Retinal pigment epithelial cell (primary cell): ENCODE measurements around the gene KEL.

Experiments used
- DNase-seq: peaks from one replicate; pipeline ENCODE4 v3.0.0-alpha.2; 2010; ENCODE audit warnings: low read depth
- H3K4me3 ChIP-seq: 2 replicates; pipeline ENCODE4 v1.5.1; 2011; ENCODE audit warnings: mild to moderate bottlenecking, low read length, control low read depth, moderate library complexity
- TF ChIP-seq, protein P1 (sequence below): conservative IDR thresholded peaks from 2 replicates; pipeline ENCODE4 v1.5.1; 2011; ENCODE audit warnings: low read depth, low read length, control low read depth, inconsistent platforms

The KEL gene

DNA sequence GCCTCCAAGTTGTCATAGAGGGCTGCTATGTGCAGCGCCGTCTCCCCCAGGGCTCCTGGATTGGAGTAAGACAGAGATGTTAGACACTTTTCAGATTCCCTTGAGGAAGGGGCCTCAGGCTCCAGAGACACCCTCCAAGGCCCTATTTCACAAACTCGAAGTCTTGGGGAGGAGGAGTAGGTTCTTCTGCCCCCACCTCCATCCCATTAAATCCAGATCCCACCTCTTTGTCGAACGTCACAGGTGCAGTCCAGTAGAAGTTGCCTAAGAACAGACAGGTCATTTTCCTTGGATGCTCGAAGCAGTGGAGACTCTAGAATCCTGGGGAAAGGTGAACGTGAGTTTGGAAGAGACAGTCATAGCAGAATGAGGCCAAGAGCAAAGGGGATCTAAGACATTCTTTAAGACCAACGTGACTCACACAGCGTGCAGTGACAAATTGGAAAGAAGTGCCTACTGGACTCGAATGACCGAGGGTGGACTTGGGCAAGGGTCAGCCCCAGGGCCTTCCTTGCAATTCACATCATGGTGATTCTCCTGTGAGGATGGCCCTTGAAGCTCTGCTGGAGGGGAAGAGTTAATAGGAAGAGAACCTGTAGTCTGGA is 31.9 kb downstream of the KEL start:
- DNase-seq = no peak
- TF ChIP-seq, protein P1, sequence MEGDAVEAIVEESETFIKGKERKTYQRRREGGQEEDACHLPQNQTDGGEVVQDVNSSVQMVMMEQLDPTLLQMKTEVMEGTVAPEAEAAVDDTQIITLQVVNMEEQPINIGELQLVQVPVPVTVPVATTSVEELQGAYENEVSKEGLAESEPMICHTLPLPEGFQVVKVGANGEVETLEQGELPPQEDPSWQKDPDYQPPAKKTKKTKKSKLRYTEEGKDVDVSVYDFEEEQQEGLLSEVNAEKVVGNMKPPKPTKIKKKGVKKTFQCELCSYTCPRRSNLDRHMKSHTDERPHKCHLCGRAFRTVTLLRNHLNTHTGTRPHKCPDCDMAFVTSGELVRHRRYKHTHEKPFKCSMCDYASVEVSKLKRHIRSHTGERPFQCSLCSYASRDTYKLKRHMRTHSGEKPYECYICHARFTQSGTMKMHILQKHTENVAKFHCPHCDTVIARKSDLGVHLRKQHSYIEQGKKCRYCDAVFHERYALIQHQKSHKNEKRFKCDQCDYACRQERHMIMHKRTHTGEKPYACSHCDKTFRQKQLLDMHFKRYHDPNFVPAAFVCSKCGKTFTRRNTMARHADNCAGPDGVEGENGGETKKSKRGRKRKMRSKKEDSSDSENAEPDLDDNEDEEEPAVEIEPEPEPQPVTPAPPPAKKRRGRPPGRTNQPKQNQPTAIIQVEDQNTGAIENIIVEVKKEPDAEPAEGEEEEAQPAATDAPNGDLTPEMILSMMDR = no peak

GRCh38 chr7:142927949-142928348 is 34.2 kb downstream of the KEL start:
- TF ChIP-seq, protein P1 = no peak
- no peak for DNase-seq
- no peak overlapping the region for H3K4me3 ChIP-seq

More for the DNA sequence above, 31.9 kb downstream of the KEL start:
- H3K4me3 ChIP-seq = no peak overlapping the region

DNA sequence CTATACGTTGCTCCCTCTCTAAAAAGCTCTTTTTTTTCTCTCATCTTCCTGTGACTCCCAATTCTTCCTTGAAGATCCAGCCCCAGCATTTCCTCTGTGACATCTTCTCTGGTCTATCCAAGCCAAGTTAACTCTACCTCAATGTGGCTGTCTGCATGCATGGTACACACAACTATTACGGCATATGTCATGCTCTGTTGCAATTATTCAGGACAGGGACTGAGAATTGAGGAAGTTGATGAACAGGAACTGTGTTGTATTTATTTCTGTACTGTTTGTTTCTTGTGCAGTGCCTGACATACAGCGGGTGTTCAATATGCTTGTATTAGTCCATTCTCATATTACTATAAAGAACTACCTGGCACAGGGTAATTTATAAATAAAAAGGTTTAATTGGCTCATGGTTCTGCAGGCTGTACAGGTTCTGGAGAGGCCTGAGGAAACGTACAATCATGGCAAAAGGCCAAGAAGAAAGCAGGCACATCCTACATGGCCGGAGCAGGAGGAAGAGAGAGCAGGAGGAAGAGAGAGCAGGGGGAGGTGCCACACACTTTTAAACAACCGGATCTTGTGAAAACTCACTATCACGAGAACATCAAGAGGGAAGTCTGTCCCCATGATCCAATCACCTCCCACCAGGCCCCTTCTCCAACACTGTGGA is 34.9 kb downstream of the KEL start:
- TF ChIP-seq, protein P1 = no peak
- no peak overlapping the region for H3K4me3 ChIP-seq
- DNase-seq = no peak

DNA sequence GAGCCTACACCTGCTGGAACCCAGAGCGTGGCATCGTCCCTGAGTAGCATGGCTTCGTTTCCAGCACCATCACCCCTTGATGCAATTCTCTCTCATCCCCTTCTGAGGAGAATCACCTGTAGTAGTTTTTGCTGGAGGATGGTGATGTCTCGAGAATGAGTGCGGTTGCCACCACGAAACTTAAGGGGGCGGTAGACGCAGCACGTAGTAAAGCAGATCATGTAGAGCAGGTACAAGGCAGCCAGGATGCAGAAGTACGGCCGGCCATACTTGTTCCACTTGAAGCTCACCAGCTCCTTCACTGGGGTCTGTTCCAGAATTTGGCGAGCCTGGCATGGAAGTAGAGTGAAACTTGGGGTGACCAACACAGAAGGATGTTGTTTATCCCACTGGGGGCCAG is 36.8 kb downstream of the KEL start:
- H3K4me3 ChIP-seq = no peak overlapping the region
- TF ChIP-seq, protein P1 = no peak
- DNase-seq = no peak

- TF ChIP-seq, protein P1 = no peak
- DNase-seq = no peak
- no peak overlapping the region for H3K4me3 ChIP-seq
These were observed 38.8 kb downstream of the KEL start for GRCh38 chr7:142923391-142923790.

GRCh38 chr7:142919656-142920055 is 42.5 kb downstream of the KEL start:
- DNase-seq = peak; percentile 6
- TF ChIP-seq, protein P1 = no peak
- H3K4me3 ChIP-seq = no peak overlapping the region

- no peak overlapping the region for H3K4me3 ChIP-seq
- DNase-seq = no peak
- TF ChIP-seq, protein P1 = no peak
These were observed 43.3 kb downstream of the KEL start for GRCh38 chr7:142918901-142919300.
